GM18868 (cell line): ENCODE results near the gene SOCS7.
A peak's percentile ranks its signal among the peaks of the same experiment; 100 is the strongest.

ENCODE experiments used
- ATAC-seq: cut with Tn5 transposase; IDR thresholded peaks from one replicate; pipeline ENCODE4 v1.9.1; 2021; ENCODE audit warnings: mild to moderate bottlenecking, moderate library complexity; ENCODE audit not compliant: unreplicated experiment

SOCS7 gene

GRCh38 chr17:38351412-38352222 is at the start of gene SOCS7:
Gene SOCS7, plus strand, starts transcription at chr17:38351844. Its CDS starts 209 bp downstream, at chr17:38352053.
- peak; percentile 87 for ATAC-seq

- no peak for ATAC-seq
These were observed 36.1 kb upstream of the SOCS7 start for GRCh38 chr17:38315497-38315896.

GRCh38 chr17:38317081-38317480 is 34.6 kb upstream of the SOCS7 start:
- ATAC-seq = no peak

GRCh38 chr17:38320482-38320881 is 31.2 kb upstream of the SOCS7 start:
- no peak for ATAC-seq

GRCh38 chr17:38322156-38322779 is 29.4 kb upstream of the SOCS7 start:
- no peak for ATAC-seq

- no peak for ATAC-seq
These were observed 28.7 kb upstream of the SOCS7 start for GRCh38 chr17:38322897-38323296.

GRCh38 chr17:38324141-38324697 is 27.4 kb upstream of the SOCS7 start:
- ATAC-seq = no peak

- no peak for ATAC-seq
These were observed 26.9 kb upstream of the SOCS7 start for GRCh38 chr17:38324772-38325171.

- no peak for ATAC-seq
These were observed 26.3 kb upstream of the SOCS7 start for GRCh38 chr17:38325221-38325851.

GRCh38 chr17:38326996-38327792 is 24.4 kb upstream of the SOCS7 start:
- no peak for ATAC-seq

GRCh38 chr17:38327936-38328335 is 23.7 kb upstream of the SOCS7 start:
- ATAC-seq = no peak

GRCh38 chr17:38328620-38329019 is 23.0 kb upstream of the SOCS7 start:
- no peak for ATAC-seq

GRCh38 chr17:38329284-38329683 is 22.4 kb upstream of the SOCS7 start:
- ATAC-seq = no peak

- ATAC-seq = no peak
These were observed 21.6 kb upstream of the SOCS7 start for GRCh38 chr17:38329808-38330730.

GRCh38 chr17:38330941-38331411 is 20.7 kb upstream of the SOCS7 start:
- no peak for ATAC-seq

- ATAC-seq = no peak
These were observed 18.9 kb upstream of the SOCS7 start for GRCh38 chr17:38332735-38333134.

- no peak for ATAC-seq
These were observed 17.9 kb upstream of the SOCS7 start for GRCh38 chr17:38333635-38334295.

GRCh38 chr17:38334480-38335364 is 16.9 kb upstream of the SOCS7 start:
- no peak for ATAC-seq
